HEK293 (cell line): ENCODE measurements around the gene ST7.

Experiments used
- CTCF ChIA-PET: fragments of 350-600 bp; formaldehyde crosslinking; extraction: SDS; loops from one replicate; lab custom pipeline; 2021; ENCODE audit warnings: antibody characterized with exemption; lab: Yijun Ruan, JAX
- POLR2A ChIA-PET: fragments of 300-600 bp; formaldehyde crosslinking; extraction: SDS; loops from one replicate; lab custom pipeline; 2020; ENCODE audit warnings: antibody characterized with exemption, inconsistent platforms; lab: Yijun Ruan, JAX
- H3K27ac ChIP-seq: fragments of 200-500 bp; sonication (Bioruptor generic); 2 replicates; pipeline ENCODE4 v1.5.1; 2014; ENCODE audit warnings: low read depth, low read length, control low read depth, inconsistent platforms; ENCODE audit errors: extremely low read depth
- H3K36me3 ChIP-seq, 2 experiments: fragments of 200-500 bp in 1 of 2; sonication (Bioruptor generic) in 1 of 2; 1 replicate in 1 of 2; 2 replicates in 1 of 2; pipeline ENCODE4 v1.5.1; 2014 to 2017; ENCODE audit warnings: inconsistent platforms in 2 of 2, low read length in 2 of 2; ENCODE audit not compliant: control insufficient read depth in 2 of 2, insufficient read depth in 1 of 2
- H3K4me1 ChIP-seq: fragments of 200-500 bp; sonication (Bioruptor generic); 2 replicates; pipeline ENCODE4 v1.5.1; 2014; ENCODE audit warnings: mild to moderate bottlenecking, low read length, inconsistent platforms; ENCODE audit not compliant: control insufficient read depth, insufficient read depth
- H3K4me3 ChIP-seq: 2 replicates; pipeline ENCODE4 v1.5.1; 2011; ENCODE audit warnings: low read depth, mild to moderate bottlenecking, control low read depth, low read length, moderate library complexity
- H3K9me3 ChIP-seq: fragments of 200-500 bp; sonication (Bioruptor generic); 2 replicates; pipeline ENCODE4 v1.5.1; 2014; ENCODE audit warnings: low read depth, low read length, inconsistent platforms; ENCODE audit not compliant: control insufficient read depth, insufficient read depth
- BCL6B ChIP-seq: fragments of 450-650 bp; formaldehyde crosslinking; IDR thresholded peaks from 2 replicates; pipeline ENCODE4 v1.5.1; 2017; ENCODE audit warnings: missing biosample characterization, missing genetic modification characterization
- EGR2 ChIP-seq: fragments of 450-650 bp; formaldehyde crosslinking; IDR thresholded peaks from 2 replicates; pipeline ENCODE4 v1.5.1; 2016; ENCODE audit warnings: low read depth, missing biosample characterization, missing genetic modification characterization
- HIC1 ChIP-seq: fragments of 450-650 bp; formaldehyde crosslinking; IDR thresholded peaks from 2 replicates; pipeline ENCODE4 v1.5.1; 2016; ENCODE audit warnings: missing biosample characterization, missing genetic modification characterization
- IKZF3 ChIP-seq: fragments of 450-650 bp; IDR thresholded peaks from 2 replicates; pipeline ENCODE4 v1.5.0; 2018; ENCODE audit warnings: missing biosample characterization, mild to moderate bottlenecking, missing genetic modification characterization, moderate library complexity
- KLF7 ChIP-seq: fragments of 450-650 bp; formaldehyde crosslinking; IDR thresholded peaks from 2 replicates; pipeline ENCODE4 v1.5.1; 2016; ENCODE audit warnings: missing biosample characterization, missing genetic modification characterization, borderline replicate concordance
- KLF8 ChIP-seq: fragments of 450-650 bp; formaldehyde crosslinking; IDR thresholded peaks from 2 replicates; pipeline ENCODE4 v1.5.1; 2016; ENCODE audit warnings: missing biosample characterization, missing genetic modification characterization
- PBX3 ChIP-seq: sonication (generic); formaldehyde crosslinking; IDR thresholded peaks from 2 replicates; pipeline ENCODE4 v1.8.1; 2022; ENCODE audit warnings: mild to moderate bottlenecking, moderate library complexity, missing genetic modification reagents
- SETDB1 ChIP-seq: IDR thresholded peaks from one replicate; pipeline ENCODE4 v1.6.1; 2017; ENCODE audit warnings: mild to moderate bottlenecking, low read length, moderate library complexity, mixed read lengths; ENCODE audit not compliant: insufficient read length
- TRIM28 ChIP-seq: IDR thresholded peaks from 2 replicates; pipeline ENCODE4 v1.6.1; 2011; ENCODE audit warnings: low read length, control low read depth, borderline replicate concordance
- TSHZ1 ChIP-seq: fragments of 450-650 bp; formaldehyde crosslinking; IDR thresholded peaks from 2 replicates; pipeline ENCODE4 v1.5.1; 2016; ENCODE audit warnings: missing biosample characterization, missing genetic modification characterization, borderline replicate concordance
- ZBTB1 ChIP-seq: fragments of 450-650 bp; formaldehyde crosslinking; IDR thresholded peaks from 2 replicates; pipeline ENCODE4 v1.5.1; 2016; ENCODE audit warnings: missing biosample characterization, missing genetic modification characterization
- ZBTB17 ChIP-seq: fragments of 450-650 bp; formaldehyde crosslinking; IDR thresholded peaks from 2 replicates; pipeline ENCODE4 v1.5.1; 2016; ENCODE audit warnings: missing biosample characterization, missing genetic modification characterization
- ZFP69B ChIP-seq: fragments of 450-650 bp; formaldehyde crosslinking; IDR thresholded peaks from 2 replicates; pipeline ENCODE4 v1.5.1; 2016; ENCODE audit warnings: missing biosample characterization, missing genetic modification characterization
- ZNF148 ChIP-seq: fragments of 450-650 bp; formaldehyde crosslinking; IDR thresholded peaks from 2 replicates; pipeline ENCODE4 v1.5.0; 2017; ENCODE audit warnings: missing biosample characterization, missing genetic modification characterization, borderline replicate concordance
- ZNF155 ChIP-seq: fragments of 450-650 bp; formaldehyde crosslinking; IDR thresholded peaks from 2 replicates; pipeline ENCODE4 v1.5.1; 2016; ENCODE audit warnings: missing biosample characterization, missing genetic modification characterization
- ZNF513 ChIP-seq: fragments of 450-650 bp; IDR thresholded peaks from 2 replicates; pipeline ENCODE4 v1.5.1; 2018; ENCODE audit warnings: missing biosample characterization, missing genetic modification characterization
- ZNF514 ChIP-seq: fragments of 450-650 bp; formaldehyde crosslinking; IDR thresholded peaks from 2 replicates; pipeline ENCODE4 v1.5.1; 2016; ENCODE audit warnings: missing biosample characterization, missing genetic modification characterization
- ZNF558 ChIP-seq: fragments of 450-650 bp; formaldehyde crosslinking; IDR thresholded peaks from 2 replicates; pipeline ENCODE4 v1.5.1; 2016; ENCODE audit warnings: missing biosample characterization, missing genetic modification characterization
- ZNF580 ChIP-seq: fragments of 450-650 bp; formaldehyde crosslinking; IDR thresholded peaks from 2 replicates; pipeline ENCODE4 v1.5.1; 2016; ENCODE audit warnings: missing biosample characterization, missing genetic modification characterization
- ZNF585B ChIP-seq: fragments of 450-650 bp; formaldehyde crosslinking; IDR thresholded peaks from 2 replicates; pipeline ENCODE4 v1.5.1; 2016; ENCODE audit warnings: missing biosample characterization, missing genetic modification characterization
- ZNF629 ChIP-seq: fragments of 450-650 bp; formaldehyde crosslinking; IDR thresholded peaks from 2 replicates; pipeline ENCODE4 v1.5.1; 2017; ENCODE audit warnings: missing biosample characterization, missing genetic modification characterization
- ZNF664 ChIP-seq: fragments of 450-650 bp; formaldehyde crosslinking; IDR thresholded peaks from 2 replicates; pipeline ENCODE4 v1.5.1; 2016; ENCODE audit warnings: missing biosample characterization, missing genetic modification characterization
- ZNF785 ChIP-seq: fragments of 450-650 bp; formaldehyde crosslinking; IDR thresholded peaks from 2 replicates; pipeline ENCODE4 v1.5.1; 2016; ENCODE audit warnings: missing biosample characterization, missing genetic modification characterization
- ZNF791 ChIP-seq: fragments of 450-650 bp; formaldehyde crosslinking; IDR thresholded peaks from 2 replicates; pipeline ENCODE4 v1.5.1; 2016; ENCODE audit warnings: missing biosample characterization, missing genetic modification characterization
- ZSCAN16 ChIP-seq: fragments of 450-650 bp; formaldehyde crosslinking; IDR thresholded peaks from 2 replicates; pipeline ENCODE4 v1.5.1; 2016; ENCODE audit warnings: missing biosample characterization, missing genetic modification characterization

The ST7 gene

GRCh38 chr7:117129521-117129955 lies 176.2 kb downstream of the ST7 start:
- ChIA-PET CTCF (interaction anchor here (0.5 to 1.7 kb wide), 8 partner anchors 9 to 307 kb away, joined by 3 to 8 read pairs (median 3); no protein-coding TSS in a partner anchor), POLR2A (no interaction called here)
- Histone ChIP-seq H3K36me3 (peaks cover 0 to 4% of the 10 kb centered on the region in 2 experiments; a peak in 1 of 3 replicates), H3K27ac (no peak overlapping the region), H3K4me1 (peaks cover 7% of the 10 kb centered on the region), H3K9me3 (no peaks in the 10 kb centered on the region), H3K4me3 (no peak overlapping the region)
- TF ChIP-seq ZNF585B (tag by site-specific recombination): no peak
- TF ChIP-seq HIC1 (tag by site-specific recombination): no peak
- TF ChIP-seq ZNF514 (tag by site-specific recombination): no peak
- TF ChIP-seq ZNF558 (tag by site-specific recombination): no peak
- TF ChIP-seq ZNF629 (tag by site-specific recombination): no peak
- TF ChIP-seq ZNF580 (tag by site-specific recombination): no peak
- TF ChIP-seq ZNF148: no peak
- no peak for TF ChIP-seq KLF8 (tag by site-specific recombination)
- TF ChIP-seq EGR2 (tag by site-specific recombination): no peak
- no peak for TF ChIP-seq SETDB1
- no peak for TF ChIP-seq PBX3
- TF ChIP-seq ZNF513 (tag by site-specific recombination): no peak
- TF ChIP-seq ZNF664 (tag by site-specific recombination): no peak
- no peak for TF ChIP-seq ZSCAN16
- TF ChIP-seq ZBTB17 (tag by site-specific recombination): no peak
- no peak for TF ChIP-seq ZNF791 (tag by site-specific recombination)
- TF ChIP-seq ZNF785: no peak

GRCh38 chr7:117130262-117130661 lies 177.0 kb downstream of the ST7 start:
- Histone ChIP-seq H3K4me3 (no peak overlapping the region), H3K27ac (no peak overlapping the region), H3K36me3 (peaks cover 0 to 4% of the 10 kb centered on the region in 2 experiments; a peak in 1 of 3 replicates), H3K9me3 (no peaks in the 10 kb centered on the region), H3K4me1 (peaks cover 9% of the 10 kb centered on the region)
- ChIA-PET CTCF (interaction anchor here (0.7 to 1.7 kb wide), 7 partner anchors 10 to 539 kb away, joined by 3 to 8 read pairs (median 4); no protein-coding TSS in a partner anchor), POLR2A (no interaction called here)
- TF ChIP-seq KLF7 (tag by site-specific recombination) (no peak), BCL6B (no peak), TSHZ1 (no peak), IKZF3 (no peak), TRIM28 (no peak), ZFP69B (tag by site-specific recombination) (no peak), ZBTB1 (tag by site-specific recombination) (no peak), ZNF155 (tag by site-specific recombination) (no peak)
